Fibroblast of villous mesenchyme (primary cell): ENCODE measurements around the gene PHF13. TPM values are rescaled to one million over a fixed set of nuclear protein-coding genes. Genes with fewer than 3 reads are reported as not detected.

Source experiments
- DNase-seq: peaks from one replicate; pipeline ENCODE4 v3.0.0-alpha.2; 2010; ENCODE audit warnings: low read depth
- H3K4me3 ChIP-seq: 2 replicates; pipeline ENCODE4 v1.5.1; 2011; ENCODE audit warnings: low read depth, mild to moderate bottlenecking, low read length
- total RNA-seq: library from RNA; depleted of rRNA; stranded (reverse); fragments of >200 nt; gene quantifications from 2 replicates; pipeline ENCODE4 v1.2.3, GENCODE V29; 2012
- TF ChIP-seq, protein P1 (sequence below): IDR thresholded peaks from 2 replicates; pipeline ENCODE4 v1.5.1; 2012; ENCODE audit warnings: low read depth, mild to moderate bottlenecking, low read length; ENCODE audit not compliant: insufficient read depth

The PHF13 gene
- total RNA-seq, 1 donor: 16.8 TPM

DNA sequence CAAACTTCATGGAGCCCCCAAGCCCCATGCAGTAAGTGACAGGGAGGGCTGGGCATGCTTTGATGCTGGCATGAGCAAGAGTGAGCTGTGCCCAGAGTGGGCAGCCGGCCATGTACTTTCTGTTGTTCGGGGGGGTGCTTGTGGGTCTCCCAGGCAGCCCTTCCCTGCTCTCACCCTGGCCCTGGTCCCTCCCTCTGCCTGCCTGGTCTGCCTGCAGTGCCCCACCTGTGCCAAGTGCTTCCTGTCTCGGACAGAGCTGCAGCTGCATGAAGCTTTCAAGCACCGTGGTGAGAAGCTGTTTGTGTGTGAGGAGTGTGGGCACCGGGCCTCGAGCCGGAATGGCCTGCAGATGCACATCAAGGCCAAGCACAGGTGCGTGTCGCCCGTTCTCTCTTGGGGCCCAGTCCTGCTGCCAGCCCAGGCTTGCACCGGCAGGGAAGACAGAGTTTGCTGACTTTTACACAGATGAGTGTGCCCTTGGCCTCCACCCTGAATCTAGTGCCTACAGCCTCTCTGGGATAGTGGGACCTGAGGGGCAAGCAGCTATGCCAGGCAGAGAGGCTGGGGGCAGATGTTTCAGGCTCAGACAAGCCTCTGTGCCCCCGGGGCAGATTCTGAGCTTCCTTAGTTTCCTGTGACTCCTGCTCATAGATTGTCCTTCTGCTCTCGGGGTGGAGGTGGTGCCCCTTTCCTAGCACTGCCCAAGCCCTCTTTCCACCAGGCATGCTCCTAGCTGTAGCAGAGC, 26.1 kb upstream of the PHF13 start:
- DNase-seq: no peak
- H3K4me3 ChIP-seq: no peak overlapping the region
- TF ChIP-seq, protein P1, sequence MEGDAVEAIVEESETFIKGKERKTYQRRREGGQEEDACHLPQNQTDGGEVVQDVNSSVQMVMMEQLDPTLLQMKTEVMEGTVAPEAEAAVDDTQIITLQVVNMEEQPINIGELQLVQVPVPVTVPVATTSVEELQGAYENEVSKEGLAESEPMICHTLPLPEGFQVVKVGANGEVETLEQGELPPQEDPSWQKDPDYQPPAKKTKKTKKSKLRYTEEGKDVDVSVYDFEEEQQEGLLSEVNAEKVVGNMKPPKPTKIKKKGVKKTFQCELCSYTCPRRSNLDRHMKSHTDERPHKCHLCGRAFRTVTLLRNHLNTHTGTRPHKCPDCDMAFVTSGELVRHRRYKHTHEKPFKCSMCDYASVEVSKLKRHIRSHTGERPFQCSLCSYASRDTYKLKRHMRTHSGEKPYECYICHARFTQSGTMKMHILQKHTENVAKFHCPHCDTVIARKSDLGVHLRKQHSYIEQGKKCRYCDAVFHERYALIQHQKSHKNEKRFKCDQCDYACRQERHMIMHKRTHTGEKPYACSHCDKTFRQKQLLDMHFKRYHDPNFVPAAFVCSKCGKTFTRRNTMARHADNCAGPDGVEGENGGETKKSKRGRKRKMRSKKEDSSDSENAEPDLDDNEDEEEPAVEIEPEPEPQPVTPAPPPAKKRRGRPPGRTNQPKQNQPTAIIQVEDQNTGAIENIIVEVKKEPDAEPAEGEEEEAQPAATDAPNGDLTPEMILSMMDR: no peak

DNA sequence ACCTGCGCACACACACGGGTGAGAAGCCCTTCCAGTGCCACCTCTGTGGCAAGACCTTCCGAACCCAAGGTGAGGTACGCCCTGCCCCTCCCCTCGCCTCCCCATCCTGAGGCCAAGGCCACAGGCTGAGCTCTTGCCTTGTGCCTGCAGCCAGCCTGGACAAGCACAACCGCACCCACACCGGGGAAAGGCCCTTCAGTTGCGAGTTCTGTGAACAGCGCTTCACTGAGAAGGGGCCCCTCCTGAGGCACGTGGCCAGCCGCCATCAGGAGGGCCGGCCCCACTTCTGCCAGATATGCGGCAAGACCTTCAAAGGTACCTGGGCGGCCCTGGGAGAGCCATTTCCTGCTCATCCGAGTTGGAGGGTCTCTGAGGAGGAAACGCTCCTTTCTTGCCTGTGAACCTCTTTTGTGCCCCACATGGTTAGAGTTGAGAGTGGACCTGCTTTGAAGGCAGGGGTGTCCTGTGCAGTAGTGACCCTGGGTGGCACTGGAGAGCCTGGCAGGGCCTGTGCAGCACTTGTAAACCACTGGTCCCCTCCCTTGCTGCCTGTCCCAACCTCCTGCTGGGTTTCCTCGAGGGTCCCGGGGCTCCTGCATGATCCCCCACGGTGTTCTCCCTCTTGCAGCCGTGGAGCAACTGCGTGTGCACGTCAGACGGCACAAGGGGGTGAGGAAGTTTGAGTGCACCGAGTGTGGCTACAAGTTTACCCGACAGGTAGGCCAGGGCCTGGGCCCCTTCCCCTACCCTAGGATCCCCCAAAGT, 25.2 kb upstream of the PHF13 start:
- no peak for DNase-seq
- TF ChIP-seq, protein P1: no peak
- no peak overlapping the region for H3K4me3 ChIP-seq

DNA sequence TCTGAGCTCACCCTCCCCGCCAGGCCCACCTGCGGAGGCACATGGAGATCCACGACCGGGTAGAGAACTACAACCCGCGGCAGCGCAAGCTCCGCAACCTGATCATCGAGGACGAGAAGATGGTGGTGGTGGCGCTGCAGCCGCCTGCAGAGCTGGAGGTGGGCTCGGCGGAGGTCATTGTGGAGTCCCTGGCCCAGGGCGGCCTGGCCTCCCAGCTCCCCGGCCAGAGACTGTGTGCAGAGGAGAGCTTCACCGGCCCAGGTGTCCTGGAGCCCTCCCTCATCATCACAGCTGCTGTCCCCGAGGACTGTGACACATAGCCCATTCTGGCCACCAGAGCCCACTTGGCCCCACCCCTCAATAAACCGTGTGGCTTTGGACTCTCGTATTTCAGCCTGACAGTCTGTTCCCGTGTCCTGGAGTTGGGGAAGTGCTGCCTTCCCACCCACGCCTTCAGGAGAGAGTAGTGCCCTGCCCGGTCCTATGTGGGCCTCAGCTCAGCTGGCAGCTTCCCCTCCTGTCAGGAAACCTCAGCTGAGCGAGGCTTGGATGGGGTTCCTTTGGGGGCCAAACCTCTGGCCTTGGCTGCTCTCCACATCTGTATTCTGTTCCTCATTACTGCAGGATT, 24.5 kb upstream of the PHF13 start:
- H3K4me3 ChIP-seq: no peak overlapping the region
- DNase-seq: no peak
- TF ChIP-seq, protein P1: no peak

DNA sequence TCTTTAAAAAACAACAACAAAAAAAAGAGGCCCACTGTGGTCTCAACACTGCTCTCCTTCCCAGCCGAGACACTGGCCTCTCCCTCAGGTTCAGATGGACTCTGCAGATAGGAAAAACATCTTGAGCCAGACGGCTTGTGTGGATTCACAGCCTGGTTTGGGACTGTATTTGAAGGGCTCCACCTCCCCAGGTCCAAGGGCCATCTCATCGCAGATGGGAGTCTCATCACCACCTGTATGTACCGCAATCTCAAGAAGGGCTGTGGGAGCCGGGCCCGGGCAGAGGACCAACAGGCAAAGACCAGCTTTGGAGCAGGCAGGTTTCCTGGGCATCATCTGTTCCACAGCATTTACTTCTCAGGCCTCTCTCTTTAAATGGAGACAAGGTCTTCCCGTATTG, 23.5 kb upstream of the PHF13 start:
- TF ChIP-seq, protein P1: no peak
- no peak for DNase-seq
- no peak overlapping the region for H3K4me3 ChIP-seq

DNA sequence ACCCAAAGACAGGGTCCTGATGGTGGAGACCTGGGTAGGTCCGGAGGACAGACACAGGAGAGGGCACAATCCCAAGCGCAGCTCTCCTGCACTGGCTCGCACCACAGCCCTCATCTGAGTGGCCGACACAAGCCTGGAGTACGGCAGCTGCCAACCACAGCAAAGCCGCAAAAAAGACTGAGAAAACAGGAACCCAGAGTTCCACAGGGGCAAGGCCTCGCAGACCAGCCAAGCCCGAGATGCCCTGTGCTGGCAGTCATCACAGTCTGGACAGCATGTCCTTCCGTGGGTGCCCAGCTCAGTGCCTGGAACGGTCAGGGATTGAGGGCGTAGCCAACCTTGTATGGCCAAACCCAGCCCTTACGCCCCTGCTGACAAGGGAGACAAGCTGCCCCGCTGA, 22.3 kb upstream of the PHF13 start:
- TF ChIP-seq, protein P1: no peak
- no peak for DNase-seq
- no peak overlapping the region for H3K4me3 ChIP-seq

DNA sequence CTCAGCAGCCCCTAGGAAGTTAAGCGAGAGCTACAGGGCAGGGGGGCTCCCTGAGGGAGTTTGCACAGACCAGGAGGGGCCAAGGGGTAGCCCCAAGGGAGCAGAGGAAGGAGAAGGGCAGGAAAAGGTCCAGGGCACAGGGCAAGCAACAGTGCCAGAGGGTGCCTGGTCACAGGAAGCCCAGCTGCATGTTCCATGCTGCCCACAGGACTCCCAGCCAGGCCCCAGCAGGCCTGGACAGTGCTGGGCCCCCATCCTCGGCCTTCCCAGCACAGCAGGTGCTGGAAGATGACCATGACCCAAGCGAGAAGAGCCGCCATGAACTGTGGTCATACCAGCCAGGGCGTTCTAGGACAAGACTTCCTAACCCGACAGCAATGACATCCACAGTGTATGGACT, 21.9 kb upstream of the PHF13 start:
- no peak for DNase-seq

More for the DNA sequence above, 21.9 kb upstream of the PHF13 start:
- TF ChIP-seq, protein P1: no peak
- H3K4me3 ChIP-seq: no peak overlapping the region
